OCI-LY7 (cell line): Measurements from ENCODE around the gene AUTS2. TPM values are rescaled to one million over a fixed set of nuclear protein-coding genes. Genes with fewer than 3 reads are reported as not detected.

Experiments used
- BruUV-seq: library from RNA; stranded (reverse); fragments of 400-500 nt; replicated peaks from 2 replicates; lab custom pipeline; 2021; lab: Mats Ljungman, UMichigan
- CTCF ChIA-PET: fragments of 300-600 bp; sonication (Branson Sonifier 250); formaldehyde crosslinking; loops from one replicate; lab custom pipeline; 2022; ENCODE audit warnings: antibody characterized with exemption; ENCODE audit not compliant: unreplicated experiment; lab: Charles Lee
- POLR2A ChIA-PET: fragments of 300-600 bp; sonication (Branson Sonifier 250); formaldehyde crosslinking; loops from one replicate; lab custom pipeline; 2022; ENCODE audit warnings: antibody characterized with exemption; lab: Charles Lee
- DNase-seq: peaks from one replicate; pipeline ENCODE4 v3.0.0-alpha.2; 2015; ENCODE audit warnings: low spot score
- H2AFZ ChIP-seq: fragments of 200-600 bp; sonication (generic), shearing (Covaris generic); 2 replicates; pipeline ENCODE4 v1.6.1; 2014; ENCODE audit warnings: mild to moderate bottlenecking, antibody characterized with exemption, low read length, moderate library complexity
- H3K27ac ChIP-seq: fragments of 200-600 bp; sonication (generic); 2 replicates; pipeline ENCODE4 v1.5.1; 2014; ENCODE audit warnings: mixed run types, low read depth, mild to moderate bottlenecking, moderate library complexity, low read length, inconsistent platforms; ENCODE audit not compliant: poor library complexity, severe bottlenecking
- H3K36me3 ChIP-seq: fragments of 200-600 bp; sonication (generic); 2 replicates; pipeline ENCODE4 v1.6.1; 2014; ENCODE audit warnings: mild to moderate bottlenecking, antibody characterized with exemption, low read length, moderate library complexity, mixed read lengths; ENCODE audit not compliant: insufficient read depth
- H3K4me1 ChIP-seq: fragments of 200-600 bp; sonication (generic); 2 replicates; pipeline ENCODE4 v1.5.1; 2014; ENCODE audit warnings: mild to moderate bottlenecking, low read length; ENCODE audit not compliant: insufficient read depth, poor library complexity, severe bottlenecking
- H3K4me2 ChIP-seq: fragments of 200-600 bp; sonication (generic); 2 replicates; pipeline ENCODE4 v1.6.1; 2014; ENCODE audit warnings: mild to moderate bottlenecking, low read length
- H3K4me3 ChIP-seq: fragments of 200-600 bp; sonication (generic); 2 replicates; pipeline ENCODE4 v1.5.1; 2014; ENCODE audit warnings: mild to moderate bottlenecking, low read depth, low read length; ENCODE audit not compliant: poor library complexity, severe bottlenecking
- H3K79me2 ChIP-seq: fragments of 200-600 bp; sonication (generic); 2 replicates; pipeline ENCODE4 v1.6.1; 2016; ENCODE audit warnings: low read depth, mild to moderate bottlenecking, low read length, moderate library complexity, mixed read lengths; ENCODE audit not compliant: insufficient read depth
- H3K9me2 ChIP-seq: fragments of 200-600 bp; sonication (generic); 2 replicates; pipeline ENCODE4 v1.6.1; 2016; ENCODE audit warnings: mild to moderate bottlenecking, low read length, mixed read lengths; ENCODE audit not compliant: insufficient read depth
- H3K9me3 ChIP-seq: fragments of 200-600 bp; sonication (generic); 2 replicates; pipeline ENCODE4 v1.6.1; 2014; ENCODE audit warnings: mild to moderate bottlenecking, mixed run types, low read length, mixed read lengths
- H4K20me1 ChIP-seq: fragments of 200-600 bp; sonication (generic); 2 replicates; pipeline ENCODE4 v1.6.1; 2014; ENCODE audit warnings: mild to moderate bottlenecking, antibody characterized with exemption, low read length, moderate library complexity, mixed read lengths; ENCODE audit not compliant: insufficient read depth
- CTCF ChIP-seq: fragments of 200-600 bp; sonication (generic); conservative IDR thresholded peaks from 2 replicates; pipeline ENCODE4 v1.5.1; 2014; ENCODE audit warnings: mild to moderate bottlenecking, antibody characterized with exemption, low read length, moderate library complexity, mixed read lengths
- EZH2phosphoT487 ChIP-seq: fragments of 200-600 bp; sonication (generic); IDR thresholded peaks from 2 replicates; pipeline ENCODE4 v1.6.1; 2018; ENCODE audit warnings: low read depth, borderline replicate concordance, mild to moderate bottlenecking, mixed run types, antibody characterized with exemption, low read length, moderate library complexity, mixed read lengths
- intact Hi-C: fragments of 100-400 bp; cut with micrococcal nuclease; formaldehyde crosslinking; loops from one replicate; pipeline ENCODE4 v1.10.0; 2022; ENCODE audit not compliant: unreplicated experiment
- total RNA-seq, 2 experiments: library from RNA; depleted of rRNA in 1 of 2; stranded (reverse); fragments of >200 nt in 1 of 2; shearing (Covaris generic) in 1 of 2; gene quantifications; 2 replicates each; pipeline ENCODE4 v1.2.3, GENCODE V29; 2014 to 2022

The AUTS2 gene
- total RNA-seq, 2 experiments from 2014 or later: 37.9 to 78.5 TPM

GRCh38 chr7:70512761-70513160 lies 914.5 kb downstream of the AUTS2 start:
- ChIA-PET CTCF (interaction anchor here (0.5 kb wide), 1 partner anchor 1316 kb away, joined by 3 read pairs; no protein-coding TSS in a partner anchor), POLR2A (interaction anchor here (0.7 to 1.5 kb wide), 5 partner anchors 9 to 421 kb away, joined by 3 to 4 read pairs (median 3); no protein-coding TSS in a partner anchor)
- H4K20me1 ChIP-seq: no peaks in the 10 kb centered on the region
- no peaks in the 10 kb centered on the region for H3K4me1 ChIP-seq
- TF ChIP-seq EZH2phosphoT487 (no peak), CTCF (no peak)
- no peaks in the 10 kb centered on the region for H3K79me2 ChIP-seq
- no peaks in the 10 kb centered on the region for H3K36me3 ChIP-seq
- no peak overlapping the region for H3K4me3 ChIP-seq
- H2AFZ ChIP-seq: no peak overlapping the region
- no peak overlapping the region for H3K4me2 ChIP-seq
- no peak overlapping the region for H3K27ac ChIP-seq
- DNase-seq: no peak
- H3K9me2 ChIP-seq: no peaks in the 10 kb centered on the region
- no peaks in the 10 kb centered on the region for H3K9me3 ChIP-seq
- intact Hi-C loops: no loop called here
- BruUV-seq: no TSS peak

- Histone ChIP-seq H2AFZ (no peak overlapping the region), H3K79me2 (no peaks in the 10 kb centered on the region), H3K9me2 (no peaks in the 10 kb centered on the region), H3K4me2 (no peak overlapping the region), H3K27ac (no peak overlapping the region), H3K36me3 (no peaks in the 10 kb centered on the region), H3K4me1 (no peaks in the 10 kb centered on the region), H3K4me3 (no peak overlapping the region), H4K20me1 (no peaks in the 10 kb centered on the region), H3K9me3 (no peaks in the 10 kb centered on the region)
- no peak for TF ChIP-seq EZH2phosphoT487
- no peak for TF ChIP-seq CTCF
- POLR2A ChIA-PET: interaction anchor here (0.5 to 1.0 kb wide), 2 partner anchors 23 to 30 kb away, joined by 3 read pairs; no protein-coding TSS in a partner anchor
- no TSS peak for BruUV-seq
- intact Hi-C loops: no loop called here
- no peak for DNase-seq
- CTCF ChIA-PET: no interaction called here
Observed at GRCh38 chr7:70520611-70521010, 922.3 kb downstream of the AUTS2 start.

DNA sequence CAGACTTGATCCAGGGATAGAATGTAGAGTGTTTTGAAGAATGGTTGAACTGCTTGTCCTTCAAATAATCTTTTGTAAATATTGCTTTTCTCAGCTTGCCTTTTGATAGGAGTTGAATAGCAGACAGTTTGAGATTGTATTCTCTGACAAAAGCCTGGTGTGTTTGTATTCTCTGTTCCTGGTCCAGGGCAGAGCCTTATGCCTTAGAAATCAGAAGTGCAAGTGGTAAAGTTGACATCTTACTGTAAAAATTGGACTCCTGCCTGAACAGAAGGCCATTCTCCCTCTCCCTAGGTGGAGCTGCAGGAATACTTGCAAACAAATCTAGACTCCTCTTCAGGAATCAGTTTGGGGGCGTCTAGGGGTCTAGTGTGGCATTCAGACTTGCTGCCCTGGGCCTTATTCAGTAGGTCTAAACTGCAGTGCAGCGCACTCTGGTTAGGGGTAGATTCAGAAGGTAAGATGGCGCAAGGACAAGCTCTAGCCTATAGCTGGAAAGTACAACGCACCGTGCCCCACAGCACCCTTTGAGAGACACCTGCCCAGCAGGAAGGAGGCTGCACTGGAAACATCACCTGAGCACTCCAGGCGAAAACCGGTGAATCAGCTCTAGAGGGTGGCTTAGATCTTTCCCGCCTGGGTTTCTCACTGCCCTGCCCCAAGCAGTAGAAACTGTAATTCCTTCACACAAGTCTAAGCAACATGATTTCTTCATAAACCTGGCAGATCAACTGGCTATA lies 925.1 kb downstream of the AUTS2 start:
- no peak for TF ChIP-seq CTCF
- no peak for TF ChIP-seq EZH2phosphoT487
- H3K79me2 ChIP-seq: no peaks in the 10 kb centered on the region
- no peaks in the 10 kb centered on the region for H3K9me3 ChIP-seq
- BruUV-seq: no TSS peak
- H3K27ac ChIP-seq: no peak overlapping the region
- ChIA-PET POLR2A (interaction anchor here (0.5 to 0.6 kb wide), 2 partner anchors 122 to 194 kb away, joined by 3 read pairs; no protein-coding TSS in a partner anchor), CTCF (no interaction called here)
- H4K20me1 ChIP-seq: no peaks in the 10 kb centered on the region
- no peak overlapping the region for H2AFZ ChIP-seq
- no peaks in the 10 kb centered on the region for H3K9me2 ChIP-seq
- H3K36me3 ChIP-seq: no peaks in the 10 kb centered on the region
- DNase-seq: no peak
- no peak overlapping the region for H3K4me2 ChIP-seq
- no peak overlapping the region for H3K4me3 ChIP-seq
- no peaks in the 10 kb centered on the region for H3K4me1 ChIP-seq
- intact Hi-C loops: no loop called here
